OCI-LY7 (cell line): ENCODE data around the gene SSBP2.

Experiments used
- EZH2phosphoT487 ChIP-seq: fragments of 200-600 bp; sonication (generic); IDR thresholded peaks from 2 replicates; pipeline ENCODE4 v1.6.1; 2018; ENCODE audit warnings: low read depth, borderline replicate concordance, mild to moderate bottlenecking, mixed run types, antibody characterized with exemption, low read length, moderate library complexity, mixed read lengths
- TF ChIP-seq, protein P1 (sequence below): fragments of 200-600 bp; sonication (generic); conservative IDR thresholded peaks from 2 replicates; pipeline ENCODE4 v1.5.1; 2014; ENCODE audit warnings: mild to moderate bottlenecking, antibody characterized with exemption, low read length, moderate library complexity, mixed read lengths

DNA sequence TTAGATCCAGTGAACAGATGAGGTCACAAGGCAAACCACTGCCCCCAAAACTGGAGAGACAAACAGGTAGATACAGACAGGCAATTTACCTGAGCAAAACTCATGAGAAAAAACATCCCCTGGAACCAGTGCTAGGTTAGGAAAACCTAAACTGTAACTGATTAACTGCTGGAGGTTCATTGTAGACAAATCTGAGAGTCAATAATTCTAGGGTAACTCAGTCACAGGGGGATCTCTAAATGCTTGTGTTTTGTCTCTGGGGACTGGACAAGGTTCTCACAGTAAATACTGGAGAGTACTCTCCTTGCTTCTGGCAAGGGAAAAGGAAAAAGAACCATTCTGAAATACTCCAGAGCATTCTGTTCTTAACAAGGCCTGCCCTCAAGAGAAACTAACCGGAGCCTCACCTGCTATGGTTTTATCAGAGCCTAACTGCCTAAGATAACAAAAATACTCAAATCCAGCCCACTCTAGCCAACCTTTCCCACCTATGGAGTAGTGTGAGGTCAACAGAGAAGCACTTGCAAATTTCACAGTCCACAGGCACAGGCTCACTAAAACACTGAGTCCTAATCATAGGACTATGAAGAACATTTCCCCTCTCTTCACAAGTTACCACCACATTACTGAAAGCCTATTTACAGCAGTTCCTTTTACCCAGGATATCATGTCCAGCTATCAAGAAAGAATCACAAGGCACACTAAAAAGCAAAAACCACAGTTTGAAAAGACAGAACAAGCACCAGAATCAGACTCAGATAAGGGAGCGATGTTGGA is 217.1 kb downstream of the SSBP2 start:
- TF ChIP-seq, protein P1, sequence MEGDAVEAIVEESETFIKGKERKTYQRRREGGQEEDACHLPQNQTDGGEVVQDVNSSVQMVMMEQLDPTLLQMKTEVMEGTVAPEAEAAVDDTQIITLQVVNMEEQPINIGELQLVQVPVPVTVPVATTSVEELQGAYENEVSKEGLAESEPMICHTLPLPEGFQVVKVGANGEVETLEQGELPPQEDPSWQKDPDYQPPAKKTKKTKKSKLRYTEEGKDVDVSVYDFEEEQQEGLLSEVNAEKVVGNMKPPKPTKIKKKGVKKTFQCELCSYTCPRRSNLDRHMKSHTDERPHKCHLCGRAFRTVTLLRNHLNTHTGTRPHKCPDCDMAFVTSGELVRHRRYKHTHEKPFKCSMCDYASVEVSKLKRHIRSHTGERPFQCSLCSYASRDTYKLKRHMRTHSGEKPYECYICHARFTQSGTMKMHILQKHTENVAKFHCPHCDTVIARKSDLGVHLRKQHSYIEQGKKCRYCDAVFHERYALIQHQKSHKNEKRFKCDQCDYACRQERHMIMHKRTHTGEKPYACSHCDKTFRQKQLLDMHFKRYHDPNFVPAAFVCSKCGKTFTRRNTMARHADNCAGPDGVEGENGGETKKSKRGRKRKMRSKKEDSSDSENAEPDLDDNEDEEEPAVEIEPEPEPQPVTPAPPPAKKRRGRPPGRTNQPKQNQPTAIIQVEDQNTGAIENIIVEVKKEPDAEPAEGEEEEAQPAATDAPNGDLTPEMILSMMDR = no peak
- TF ChIP-seq EZH2phosphoT487 = no peak
